H1 (cell line): ENCODE measurements around the gene EIF4A3. TPM values are rescaled to one million over a fixed set of nuclear protein-coding genes. Genes with fewer than 3 reads are reported as not detected.

Experiments
- CTCF ChIA-PET: fragments of 300-600 bp; sonication (Branson Sonifier 250); formaldehyde crosslinking; loops from one replicate; lab custom pipeline; 2021; ENCODE audit not compliant: partially characterized antibody; lab: Charles Lee
- POLR2A ChIA-PET: fragments of 300-600 bp; sonication (Branson Sonifier 250); formaldehyde crosslinking; loops from one replicate; lab custom pipeline; 2021; ENCODE audit warnings: inconsistent platforms; ENCODE audit not compliant: partially characterized antibody; lab: Charles Lee
- DNase-seq, 2 experiments: peaks; one replicate each; pipeline versions ENCODE4 v3.0.0 to v3.0.0-alpha.2; 2010 to 2022; ENCODE audit warnings: low spot score in 2 of 2, low read depth in 1 of 2, mixed read lengths in 1 of 2
- FAIRE-seq: peaks from 2 replicates; lab custom pipeline; 2011; peaks lifted over from hg19 to GRCh38; lab: Jason Lieb, UNC
- H2AFZ ChIP-seq: 2 replicates; pipeline ENCODE4 v1.8.1; 2012; ENCODE audit warnings: low read length, inconsistent platforms
- H2AK5ac ChIP-seq: 2 replicates; pipeline ENCODE4 v1.6.1; 2013; ENCODE audit warnings: low read depth, low read length
- H2BK120ac ChIP-seq: replicated peaks from 2 replicates; pipeline ENCODE3; 2013; ENCODE audit warnings: low read depth, low read length, inconsistent platforms
- H2BK12ac ChIP-seq: 2 replicates; pipeline ENCODE4 v1.6.1; 2013; ENCODE audit warnings: low read depth, low read length
- H2BK15ac ChIP-seq: 2 replicates; pipeline ENCODE4 v1.6.1; 2013; ENCODE audit warnings: low read length
- H2BK20ac ChIP-seq: 2 replicates; pipeline ENCODE4 v1.6.1; 2013; ENCODE audit warnings: low read length
- H2BK5ac ChIP-seq: 2 replicates; pipeline ENCODE4 v1.6.1; 2013; ENCODE audit warnings: low read depth, low read length
- H3K14ac ChIP-seq: 2 replicates; pipeline ENCODE4 v1.6.1; 2013; ENCODE audit warnings: inconsistent platforms; ENCODE audit not compliant: insufficient read length
- H3K18ac ChIP-seq: 2 replicates; pipeline ENCODE4 v1.6.1; 2013; ENCODE audit warnings: low read length; ENCODE audit errors: extremely low read depth
- H3K23ac ChIP-seq: 2 replicates; pipeline ENCODE4 v1.6.1; 2013; ENCODE audit warnings: inconsistent platforms; ENCODE audit not compliant: insufficient read length
- H3K23me2 ChIP-seq: 2 replicates; pipeline ENCODE4 v1.6.1; 2013; ENCODE audit warnings: low read depth, low read length
- H3K27ac ChIP-seq: 2 replicates; pipeline ENCODE4 v1.6.1; 2011; ENCODE audit warnings: low read depth, low read length, inconsistent platforms
- H3K27me3 ChIP-seq, 4 experiments: replicated peaks in 1 of 4; 1 replicate in 1 of 4; 2 replicates in 3 of 4; pipeline versions ENCODE4 v1.6.1 to v1.8.1; 2011 to 2013; ENCODE audit warnings: low read length in 3 of 4, mild to moderate bottlenecking in 3 of 4, inconsistent platforms in 2 of 4, mixed read lengths in 2 of 4, moderate library complexity in 1 of 4; ENCODE audit not compliant: control insufficient read depth in 3 of 4, insufficient read depth in 3 of 4; ENCODE audit errors: extremely low read depth in 1 of 4
- H3K36me3 ChIP-seq, 4 experiments: 2 replicates each; pipeline versions ENCODE4 v1.6.1 to v1.8.1; 2011 to 2013; ENCODE audit warnings: mild to moderate bottlenecking in 4 of 4, low read length in 3 of 4, moderate library complexity in 2 of 4, control low read depth in 1 of 4, inconsistent platforms in 1 of 4; ENCODE audit not compliant: insufficient read depth in 4 of 4, control insufficient read depth in 2 of 4
- H3K4ac ChIP-seq: replicated peaks from 2 replicates; pipeline ENCODE3; 2013; ENCODE audit warnings: low read length, low read depth, mixed read lengths, inconsistent platforms; ENCODE audit not compliant: insufficient read length
- H3K4me1 ChIP-seq, 4 experiments: replicated peaks in 1 of 4; 1 replicate in 1 of 4; 2 replicates in 3 of 4; pipeline versions ENCODE4 v1.6.1 to v1.8.1; 2011 to 2013; ENCODE audit warnings: low read length in 3 of 4, inconsistent platforms in 2 of 4, mixed read lengths in 1 of 4; ENCODE audit not compliant: insufficient read depth in 4 of 4, control insufficient read depth in 3 of 4
- H3K4me2 ChIP-seq, 2 experiments: 2 replicates each; pipeline versions ENCODE4 v1.6.1 to v1.8.1; 2011 to 2013; ENCODE audit warnings: low read depth in 2 of 2, low read length in 2 of 2, control low read depth in 1 of 2, inconsistent platforms in 1 of 2, mild to moderate bottlenecking in 1 of 2; ENCODE audit not compliant: insufficient read depth in 1 of 2
- H3K4me3 ChIP-seq, 4 experiments: fragments of 200-600, 300-600 bp in 1 of 4; sonication (generic), shearing (Covaris generic), sonication (Bioruptor Twin) in 1 of 4; 2 replicates each; pipeline versions ENCODE4 v1.5.1 to v1.8.1; 2011 to 2016; ENCODE audit warnings: low read length in 4 of 4, low read depth in 3 of 4, control low read depth in 2 of 4, inconsistent platforms in 2 of 4, mild to moderate bottlenecking in 2 of 4, mixed read lengths in 1 of 4, moderate library complexity in 1 of 4; ENCODE audit not compliant: insufficient read depth in 2 of 4; ENCODE audit errors: extremely low read depth in 1 of 4
- H3K56ac ChIP-seq: replicated peaks from 2 replicates; pipeline ENCODE3; 2013; ENCODE audit warnings: low read depth, mild to moderate bottlenecking, mixed read lengths, low read length, inconsistent platforms; ENCODE audit not compliant: insufficient read length
- H3K79me1 ChIP-seq: 2 replicates; pipeline ENCODE4 v1.6.1; 2013; ENCODE audit warnings: low read depth, low read length, control low read depth
- H3K79me2 ChIP-seq, 2 experiments: 2 replicates each; pipeline versions ENCODE4 v1.6.1 to v1.8.1; 2012 to 2013; ENCODE audit warnings: low read length in 2 of 2, mild to moderate bottlenecking in 2 of 2, inconsistent platforms in 1 of 2; ENCODE audit not compliant: insufficient read depth in 2 of 2, control insufficient read depth in 1 of 2
- H3K9ac ChIP-seq, 4 experiments: replicated peaks in 1 of 4; 1 replicate in 1 of 4; 2 replicates in 3 of 4; pipeline versions ENCODE4 v1.6.1 to v1.8.1; 2011 to 2013; ENCODE audit warnings: low read depth in 3 of 4, low read length in 3 of 4, control low read depth in 2 of 4, mild to moderate bottlenecking in 2 of 4, moderate library complexity in 2 of 4, inconsistent platforms in 1 of 4; ENCODE audit errors: extremely low read depth in 1 of 4
- H3K9me3 ChIP-seq, 2 experiments: 2 replicates each; pipeline versions ENCODE4 v1.6.1 to v1.8.1; 2012 to 2013; ENCODE audit warnings: mild to moderate bottlenecking in 2 of 2, moderate library complexity in 2 of 2, control low read depth in 1 of 2, inconsistent platforms in 1 of 2, low read depth in 1 of 2, low read length in 1 of 2, mixed read lengths in 1 of 2; ENCODE audit not compliant: insufficient read depth in 2 of 2
- H4K20me1 ChIP-seq, 2 experiments: replicated peaks in 1 of 2; 2 replicates each; pipeline versions ENCODE3 to v1.8.1; 2011 to 2013; ENCODE audit warnings: inconsistent platforms in 2 of 2, low read length in 2 of 2, mild to moderate bottlenecking in 1 of 2; ENCODE audit not compliant: insufficient read depth in 2 of 2, control insufficient read depth in 1 of 2
- H4K5ac ChIP-seq: 2 replicates; pipeline ENCODE4 v1.6.1; 2013; ENCODE audit warnings: low read length, low read depth, mixed read lengths, inconsistent platforms; ENCODE audit not compliant: insufficient read length
- H4K8ac ChIP-seq: 2 replicates; pipeline ENCODE4 v1.8.0; 2013; ENCODE audit warnings: mild to moderate bottlenecking, moderate library complexity, low read length, inconsistent platforms; ENCODE audit not compliant: insufficient read depth; ENCODE audit errors: extremely low read depth
- H4K91ac ChIP-seq: replicated peaks from 2 replicates; pipeline ENCODE3; 2013; ENCODE audit warnings: low read length, mixed read lengths, inconsistent platforms; ENCODE audit not compliant: insufficient read length
- CBX8 ChIP-seq: fragments of 300-800, 300-1000 bp; sonication (generic); IDR thresholded peaks from 2 replicates; pipeline ENCODE4 v1.7.1; 2016; ENCODE audit warnings: low read depth, low read length, borderline replicate concordance
- CTCF ChIP-seq, 3 experiments: IDR thresholded peaks; 1 replicate in 2 of 3; 2 replicates in 1 of 3; pipeline versions ENCODE4 v1.5.1 to v1.6.1; 2011; ENCODE audit warnings: low read length in 3 of 3, mild to moderate bottlenecking in 3 of 3, inconsistent platforms in 2 of 3, low read depth in 1 of 3, moderate library complexity in 1 of 3; ENCODE audit not compliant: insufficient read depth in 1 of 3; ENCODE audit errors: control extremely low read depth in 1 of 3
- NRF1 ChIP-seq: IDR thresholded peaks from 2 replicates; pipeline ENCODE4 v1.6.1; 2011; ENCODE audit warnings: mild to moderate bottlenecking, low read depth, low read length, improper control_type of control experiment
- POU5F1 ChIP-seq: IDR thresholded peaks from 2 replicates; pipeline ENCODE4 v1.6.1; 2011; ENCODE audit warnings: low read depth, mild to moderate bottlenecking, low read length, moderate library complexity
- RFX5 ChIP-seq: IDR thresholded peaks from 2 replicates; pipeline ENCODE4 v1.6.1; 2011; ENCODE audit warnings: low read depth, low read length, improper control_type of control experiment, borderline replicate concordance
- RNF2 ChIP-seq: fragments of 200-900, 300-1000 bp; sonication (generic); IDR thresholded peaks from 2 replicates; pipeline ENCODE4 v1.7.1; 2016; ENCODE audit warnings: borderline replicate concordance, low read depth, mild to moderate bottlenecking, antibody characterized with exemption, low read length; ENCODE audit not compliant: poor library complexity, severe bottlenecking; ENCODE audit errors: missing control alignments
- SAP30 ChIP-seq: fragments of 300-600 bp; sonication (generic); IDR thresholded peaks from 2 replicates; pipeline ENCODE4 v1.7.1; 2012; ENCODE audit warnings: low read length, moderate library complexity, mild to moderate bottlenecking, inconsistent platforms; ENCODE audit not compliant: insufficient read depth, insufficient replicate concordance
- TCF12 ChIP-seq: IDR thresholded peaks from 2 replicates; pipeline ENCODE4 v1.6.1; 2011; ENCODE audit warnings: low read depth, mild to moderate bottlenecking, low read length
- YY1 ChIP-seq: IDR thresholded peaks from 2 replicates; pipeline ENCODE4 v1.6.1; 2011; ENCODE audit warnings: low read depth, mild to moderate bottlenecking, low read length
- whole genome bisulfite sequencing, 2 experiments: shearing (Covaris generic) in 1 of 2; methylation state at CpG; one replicate each; pipeline versions ENCODE4 v1.1.6 to v1.1.7; 2013 to 2015; ENCODE audit warnings: low lambda C conversion rate in 2 of 2, mixed read lengths in 2 of 2, inconsistent platforms in 1 of 2, low coverage in 1 of 2, missing lambda C conversion rate in 1 of 2; ENCODE audit not compliant: insufficient replicate concordance in 2 of 2, insufficient coverage in 1 of 2, insufficient read length in 1 of 2; ENCODE audit errors: extremely low coverage in 1 of 2, missing lambda C conversion rate in 1 of 2; 5-methylcytosine and 5-hydroxymethylcytosine counted together
- polyA plus RNA-seq, 7 experiments: library from polyadenylated mRNA; depleted of rRNA in 3 of 7; stranded (reverse) in 5 of 7; unstranded in 2 of 7; fragments of >200 nt in 5 of 7; fragments of 200-250 nt in 2 of 7; gene quantifications; 1 replicate in 5 of 7; 2 replicates in 1 of 7; 4 replicates in 1 of 7; pipeline versions ENCODE4 v1.2.1 to v1.2.3, GENCODE V29; 2011 to 2013; ENCODE audit warnings: missing spikeins in 2 of 7, mixed read lengths in 2 of 7
- total RNA-seq: library from RNA; stranded (reverse); fragmentation: NEBNext Ultra II Directional; extraction: Animal tissue kit (Norgen Biotek cat#: 25700); gene quantifications from 2 replicates; pipeline ENCODE4 v1.2.1, GENCODE V29; 2021

EIF4A3 gene
- total and polyA plus RNA-seq, 2 of the 8 experiments (the other 6 are each of a cell fraction or from before 2014, with no cell fraction given), result 142 to 146 TPM

- Histone ChIP-seq H3K27me3 (no peaks in the 10 kb centered on the region), H4K20me1 (peaks cover 11 to 33% of the 10 kb centered on the region in 2 experiments), H2AFZ (no peak overlapping the region), H3K9ac (no peak overlapping the region), H3K79me2 (peaks cover 19 to 42% of the 10 kb centered on the region in 2 experiments), H3K4me3 (no peak overlapping the region), H3K14ac (no peak overlapping the region), H2BK20ac (no peak overlapping the region), H3K23me2 (peaks cover 7% of the 10 kb centered on the region), H2BK120ac (no peak overlapping the region), H2BK12ac (no peak overlapping the region), H3K56ac (no peak overlapping the region), H2BK15ac (no peak overlapping the region), H3K4me2 (no peak overlapping the region), H2BK5ac (no peak overlapping the region), H4K5ac (no peak overlapping the region), H3K27ac (no peak overlapping the region), H3K18ac (no peak overlapping the region), H4K91ac (no peak overlapping the region), H3K36me3 (peaks cover 51 to 74% (median 69%) of the 10 kb centered on the region in 4 experiments), H3K23ac (no peak overlapping the region), H3K4me1 (peaks cover 0 to 13% (median 3%) of the 10 kb centered on the region in 4 experiments; a peak in 4 of 7 replicates), H3K9me3 (no peaks in the 10 kb centered on the region), H3K79me1 (peaks cover 16% of the 10 kb centered on the region), H2AK5ac (no peak overlapping the region), H4K8ac (no peak overlapping the region), H3K4ac (no peak overlapping the region)
- POLR2A ChIA-PET, result interaction anchor here (0.7 to 11.5 kb wide), 6 partner anchors 17 to 117 kb away, joined by 3 to 103 read pairs (median 4); partner anchors contain the start of gene GAA
- WGBS, 2 experiments, result 96% methylated on average over 7 of the region's 7 CpGs; no CpG with 5 or more reads in 1 of the 2 experiments
- CTCF ChIA-PET, result interaction anchor here (0.9 to 3.2 kb wide), 7 partner anchors 8 to 59 kb away, joined by 3 to 10 read pairs (median 5); partner anchors contain the start of gene GAA
- DNase-seq, result no peak
- no peak for FAIRE-seq
- TF ChIP-seq CTCF (IDR thresholded peaks at IDR 0.05; ENCODE audit: control extremely low read depth in 1 of 3, insufficient read depth in 1 of 3, low read depth in 1 of 3, low read length in 3 of 3) (no peak), POU5F1 (no peak), YY1 (no peak), RFX5 (no peak), SAP30 (no peak), NRF1 (no peak), TCF12 (no peak), RNF2 (no peak), CBX8 (no peak)
Observed at GRCh38 chr17:80141463-80142165, 5.3 kb downstream of the EIF4A3 start.
